T-helper 22 cell (primary cell): ENCODE data around the gene MTRR.
A peak's percentile ranks its signal among the peaks of the same experiment; 100 is the strongest.

Experiments
- DNase-seq: peaks from one replicate; pipeline ENCODE4 v3.0.0-alpha.2; 2020; ENCODE audit warnings: low read depth

Gene MTRR

GRCh38 chr5:7868773-7869473 is at the start of gene MTRR, which contains the start of gene FASTKD3:
MTRR (plus strand) TSS chr5:7869148; CDS start chr5:7870795, 1,647 bp downstream.
FASTKD3 (minus strand) TSS chr5:7869031; CDS start chr5:7868083, 948 bp downstream.
- peak; percentile 83 for DNase-seq

- no peak for DNase-seq
Measured at GRCh38 chr5:7822449-7822848, 46.5 kb upstream of the MTRR start.

- DNase-seq = no peak
Measured at GRCh38 chr5:7823594-7823993, 45.4 kb upstream of the MTRR start.

GRCh38 chr5:7824995-7825394 is 44.0 kb upstream of the MTRR start:
- DNase-seq = no peak

- DNase-seq = no peak
Measured at GRCh38 chr5:7825630-7826029, 43.3 kb upstream of the MTRR start.

GRCh38 chr5:7827610-7828009 is 41.3 kb upstream of the MTRR start:
- no peak for DNase-seq

- no peak for DNase-seq
Measured at GRCh38 chr5:7828269-7828668, 40.7 kb upstream of the MTRR start.

GRCh38 chr5:7834982-7835381 is 34.0 kb upstream of the MTRR start:
- DNase-seq = no peak

GRCh38 chr5:7837403-7837802 is 31.5 kb upstream of the MTRR start:
- DNase-seq = no peak

- DNase-seq = no peak
Measured at GRCh38 chr5:7842531-7842930, 26.4 kb upstream of the MTRR start.

GRCh38 chr5:7844901-7845300 is 24.0 kb upstream of the MTRR start:
- no peak for DNase-seq

- no peak for DNase-seq
Measured at GRCh38 chr5:7845557-7845956, 23.4 kb upstream of the MTRR start.

- DNase-seq = no peak
Measured at GRCh38 chr5:7846327-7846726, 22.6 kb upstream of the MTRR start.

- DNase-seq = no peak
Measured at GRCh38 chr5:7848296-7848695, 20.7 kb upstream of the MTRR start.

- no peak for DNase-seq
Measured at GRCh38 chr5:7849681-7850394, 19.1 kb upstream of the MTRR start.

GRCh38 chr5:7850395-7851239 is 18.3 kb upstream of the MTRR start, which contains the start of gene CFAP90:
CFAP90 (minus strand) TSS chr5:7851133; CDS start chr5:7851021, 112 bp downstream.
- DNase-seq = peak; percentile 26

GRCh38 chr5:7851240-7851592 is 17.7 kb upstream of the MTRR start:
- no peak for DNase-seq

GRCh38 chr5:7851617-7852289 is 17.2 kb upstream of the MTRR start:
- DNase-seq = no peak

GRCh38 chr5:7852542-7852941 is 16.4 kb upstream of the MTRR start:
- no peak for DNase-seq

GRCh38 chr5:7852988-7853387 is 16.0 kb upstream of the MTRR start:
- no peak for DNase-seq

GRCh38 chr5:7855611-7856010 is 13.3 kb upstream of the MTRR start:
- DNase-seq = no peak

- DNase-seq = no peak
Measured at GRCh38 chr5:7856855-7857254, 12.1 kb upstream of the MTRR start.
